Tibial artery (tissue), 4 donors: ENCODE measurements around the gene SPRR4.

Experiments used
- DNase-seq, 2 donors: peaks; one replicate each; pipeline ENCODE4 v3.0.0-alpha.2; 2019
- H3K27ac ChIP-seq, 2 donors: fragments of 200-600 bp; sonication (generic) in 1 of 2; 1 replicate in 1 of 2; 2 replicates in 1 of 2; pipeline ENCODE4 v1.5.1; 2018 to 2019; ENCODE audit warnings: mild to moderate bottlenecking in 1 of 2
- H3K27me3 ChIP-seq, 2 donors: fragments of 200-600 bp; sonication (generic) in 1 of 2; one replicate each; pipeline versions ENCODE4 v1.5.1 to v1.6.0; 2016 to 2019
- H3K36me3 ChIP-seq, 3 donors: fragments of 200-600 bp; sonication (generic) in 2 of 3; one replicate each; pipeline ENCODE4 v1.5.1; 2016 to 2019; ENCODE audit warnings: mild to moderate bottlenecking in 2 of 3
- H3K4me1 ChIP-seq, 4 donors: fragments of 200-600 bp; sonication (generic) in 2 of 4; 1 replicate in 3 of 4; 2 replicates in 1 of 4; pipeline ENCODE4 v1.5.1; 2016 to 2019
- H3K4me3 ChIP-seq, 2 donors: fragments of 200-600 bp; sonication (generic) in 1 of 2; 1 replicate in 1 of 2; 2 replicates in 1 of 2; pipeline ENCODE4 v1.5.1; 2018 to 2019; ENCODE audit warnings: mild to moderate bottlenecking in 2 of 2
- H3K9me3 ChIP-seq, 3 donors: fragments of 200-600 bp; sonication (generic) in 1 of 3; one replicate each; pipeline ENCODE4 v1.5.1; 2016 to 2019
- intact Hi-C: fragments of 100-400 bp; cut with DNase I; formaldehyde crosslinking; loops from one replicate; pipeline ENCODE4 v1.15.0; 2023; ENCODE audit warnings: low total_unique reads
- TF ChIP-seq, protein P1 (sequence below), 2 experiments: fragments of 200-600 bp in 1 of 2; fragments of 450-650 bp in 1 of 2; IDR thresholded peaks; one replicate each; pipeline ENCODE4 v1.5.1; 2017 to 2019; ENCODE audit warnings: antibody characterized with exemption in 2 of 2, mild to moderate bottlenecking in 1 of 2, moderate library complexity in 1 of 2

The SPRR4 gene

GRCh38 chr1:152964536-152964935, 5.9 kb upstream of the SPRR4 start:
- H3K27me3 ChIP-seq, result peaks cover 0 to 4% of the 10 kb centered on the region in 2 donors
- DNase-seq, result no peak
- TF ChIP-seq, protein P1, sequence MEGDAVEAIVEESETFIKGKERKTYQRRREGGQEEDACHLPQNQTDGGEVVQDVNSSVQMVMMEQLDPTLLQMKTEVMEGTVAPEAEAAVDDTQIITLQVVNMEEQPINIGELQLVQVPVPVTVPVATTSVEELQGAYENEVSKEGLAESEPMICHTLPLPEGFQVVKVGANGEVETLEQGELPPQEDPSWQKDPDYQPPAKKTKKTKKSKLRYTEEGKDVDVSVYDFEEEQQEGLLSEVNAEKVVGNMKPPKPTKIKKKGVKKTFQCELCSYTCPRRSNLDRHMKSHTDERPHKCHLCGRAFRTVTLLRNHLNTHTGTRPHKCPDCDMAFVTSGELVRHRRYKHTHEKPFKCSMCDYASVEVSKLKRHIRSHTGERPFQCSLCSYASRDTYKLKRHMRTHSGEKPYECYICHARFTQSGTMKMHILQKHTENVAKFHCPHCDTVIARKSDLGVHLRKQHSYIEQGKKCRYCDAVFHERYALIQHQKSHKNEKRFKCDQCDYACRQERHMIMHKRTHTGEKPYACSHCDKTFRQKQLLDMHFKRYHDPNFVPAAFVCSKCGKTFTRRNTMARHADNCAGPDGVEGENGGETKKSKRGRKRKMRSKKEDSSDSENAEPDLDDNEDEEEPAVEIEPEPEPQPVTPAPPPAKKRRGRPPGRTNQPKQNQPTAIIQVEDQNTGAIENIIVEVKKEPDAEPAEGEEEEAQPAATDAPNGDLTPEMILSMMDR (IDR thresholded peaks at IDR 0.05), result no peak
- H3K9me3 ChIP-seq, result no peaks in the 10 kb centered on the region
- no peak overlapping the region for H3K27ac ChIP-seq
- intact Hi-C loops, result no loop called here
- H3K36me3 ChIP-seq, result no peaks in the 10 kb centered on the region
- H3K4me1 ChIP-seq, result no peaks in the 10 kb centered on the region
- no peak overlapping the region for H3K4me3 ChIP-seq

DNA sequence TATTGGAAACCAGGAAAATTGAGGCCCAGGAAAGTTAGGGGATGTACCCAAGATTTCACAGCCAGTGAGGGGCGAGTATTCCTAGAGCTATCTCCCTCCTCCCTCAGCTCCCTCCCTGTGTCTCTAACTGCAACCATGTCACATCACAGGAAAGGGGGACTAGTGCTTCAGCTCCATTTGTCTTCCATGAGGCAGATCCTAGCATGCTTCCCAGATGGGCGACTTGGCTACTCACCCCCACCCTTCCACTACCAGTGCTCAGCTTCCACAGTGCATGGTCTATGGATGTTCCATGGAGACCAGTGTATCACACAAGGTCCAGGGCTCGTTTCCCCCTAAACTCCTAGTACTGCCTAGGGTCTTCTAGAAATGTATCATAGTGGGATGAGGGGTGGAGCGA, 4.6 kb upstream of the SPRR4 start:
- TF ChIP-seq, protein P1 (IDR thresholded peaks at IDR 0.05), result no peak
- intact Hi-C loops, result no loop called here
- Histone ChIP-seq H3K36me3 (no peaks in the 10 kb centered on the region), H3K27me3 (peaks cover 0 to 4% of the 10 kb centered on the region in 2 donors), H3K4me1 (no peaks in the 10 kb centered on the region), H3K4me3 (no peak overlapping the region), H3K27ac (no peak overlapping the region), H3K9me3 (no peaks in the 10 kb centered on the region)
- DNase-seq, result no peak

GRCh38 chr1:152967201-152967600, 3.2 kb upstream of the SPRR4 start:
- intact Hi-C loops, result no loop called here
- Histone ChIP-seq H3K9me3 (no peaks in the 10 kb centered on the region), H3K27ac (no peak overlapping the region), H3K4me3 (no peak overlapping the region), H3K4me1 (no peaks in the 10 kb centered on the region), H3K36me3 (no peaks in the 10 kb centered on the region), H3K27me3 (peaks cover 0 to 4% of the 10 kb centered on the region in 2 donors)
- TF ChIP-seq, protein P1 (IDR thresholded peaks at IDR 0.05), result no peak
- no peak for DNase-seq

- intact Hi-C loops, result no loop called here
- TF ChIP-seq, protein P1 (IDR thresholded peaks at IDR 0.05), result no peak
Measured at GRCh38 chr1:152968248-152968647, 2.2 kb upstream of the SPRR4 start.

DNA sequence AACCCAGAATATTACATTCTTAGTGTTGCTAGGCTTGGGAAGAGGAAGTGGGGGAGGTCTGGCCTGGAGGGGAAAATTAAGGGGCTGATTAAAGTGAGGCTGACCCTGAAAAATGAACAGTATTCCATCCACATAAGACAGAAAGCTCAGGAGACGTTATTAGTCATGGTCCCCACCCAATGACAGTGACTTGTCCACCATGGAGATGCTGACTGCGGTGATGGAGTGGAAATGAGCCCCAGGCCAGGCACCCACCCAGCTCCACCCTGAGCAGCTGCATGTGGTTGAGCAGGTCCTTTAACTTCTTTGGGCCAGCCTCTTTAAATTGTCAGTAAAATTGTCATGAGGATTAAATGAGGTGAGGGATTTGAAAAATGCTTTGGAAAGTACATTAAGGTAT, 1.4 kb upstream of the SPRR4 start:
- Histone ChIP-seq H3K36me3 (no peaks in the 10 kb centered on the region), H3K4me3 (no peak overlapping the region), H3K27me3 (peaks cover 0 to 4% of the 10 kb centered on the region in 2 donors), H3K9me3 (no peaks in the 10 kb centered on the region), H3K27ac (no peak overlapping the region), H3K4me1 (no peaks in the 10 kb centered on the region)
- no peak for DNase-seq
- TF ChIP-seq, protein P1 (IDR thresholded peaks at IDR 0.05), result no peak
- intact Hi-C loops, result no loop called here

More at GRCh38 chr1:152968248-152968647, 2.2 kb upstream of the SPRR4 start:
- H3K4me1 ChIP-seq, result no peaks in the 10 kb centered on the region
- H3K4me3 ChIP-seq, result no peak overlapping the region
- H3K27me3 ChIP-seq, result peaks cover 0 to 4% of the 10 kb centered on the region in 2 donors
- no peaks in the 10 kb centered on the region for H3K9me3 ChIP-seq
- no peak overlapping the region for H3K27ac ChIP-seq
- no peaks in the 10 kb centered on the region for H3K36me3 ChIP-seq
- no peak for DNase-seq
